ENCODE data around the gene C18orf54.

GRCh38 chr18:54411781-54412180 lies 54.1 kb downstream of the C18orf54 start:
- no peak for TF ChIP-seq CTCF (conservative IDR thresholded peaks at IDR 0.05 in 1 of 2, IDR thresholded peaks at IDR 0.05 in 1 of 2; ENCODE audit: low read depth in 1 of 2, low read length in 2 of 2)
- no peak for TF ChIP-seq EZH2 (IDR thresholded peaks at IDR 0.05; ENCODE audit: low read length, missing control alignments)
